ENCODE data around the gene PTPRS.

DNA sequence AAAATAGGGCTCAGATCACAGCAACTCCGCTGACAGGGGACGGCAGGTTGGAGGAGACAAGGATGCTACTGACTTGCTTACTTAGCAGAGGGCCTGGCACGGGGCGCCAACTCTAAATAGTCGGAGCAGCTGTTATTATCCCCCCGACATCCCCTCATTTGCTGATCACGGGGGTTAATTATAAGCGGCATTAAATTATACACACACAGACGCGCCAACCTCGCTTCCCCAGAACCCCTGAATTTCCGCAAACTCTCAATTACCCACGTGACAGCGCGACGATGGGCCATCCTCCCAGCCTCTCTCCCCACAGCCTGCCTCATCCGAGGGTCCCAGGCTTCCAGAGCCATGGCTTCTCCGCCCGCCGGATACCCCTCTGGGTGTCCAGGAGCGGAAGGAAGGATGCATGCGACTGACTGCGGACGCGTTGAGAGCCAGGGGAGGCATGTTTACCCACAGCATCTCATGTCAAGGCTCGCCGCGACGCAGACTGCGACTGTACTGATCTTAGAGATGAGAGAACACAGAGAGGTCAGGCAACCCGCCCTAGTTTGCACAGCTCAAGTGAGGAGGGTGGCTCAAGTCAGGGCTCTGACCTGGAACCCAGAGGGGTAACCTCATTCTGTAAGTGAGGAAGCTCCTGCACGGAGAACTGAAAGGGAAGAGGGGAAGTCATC is 5.7 kb downstream of the PTPRS start:
- TF ChIP-seq, protein P1, sequence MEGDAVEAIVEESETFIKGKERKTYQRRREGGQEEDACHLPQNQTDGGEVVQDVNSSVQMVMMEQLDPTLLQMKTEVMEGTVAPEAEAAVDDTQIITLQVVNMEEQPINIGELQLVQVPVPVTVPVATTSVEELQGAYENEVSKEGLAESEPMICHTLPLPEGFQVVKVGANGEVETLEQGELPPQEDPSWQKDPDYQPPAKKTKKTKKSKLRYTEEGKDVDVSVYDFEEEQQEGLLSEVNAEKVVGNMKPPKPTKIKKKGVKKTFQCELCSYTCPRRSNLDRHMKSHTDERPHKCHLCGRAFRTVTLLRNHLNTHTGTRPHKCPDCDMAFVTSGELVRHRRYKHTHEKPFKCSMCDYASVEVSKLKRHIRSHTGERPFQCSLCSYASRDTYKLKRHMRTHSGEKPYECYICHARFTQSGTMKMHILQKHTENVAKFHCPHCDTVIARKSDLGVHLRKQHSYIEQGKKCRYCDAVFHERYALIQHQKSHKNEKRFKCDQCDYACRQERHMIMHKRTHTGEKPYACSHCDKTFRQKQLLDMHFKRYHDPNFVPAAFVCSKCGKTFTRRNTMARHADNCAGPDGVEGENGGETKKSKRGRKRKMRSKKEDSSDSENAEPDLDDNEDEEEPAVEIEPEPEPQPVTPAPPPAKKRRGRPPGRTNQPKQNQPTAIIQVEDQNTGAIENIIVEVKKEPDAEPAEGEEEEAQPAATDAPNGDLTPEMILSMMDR (IDR thresholded peaks at IDR 0.05; ENCODE audit: insufficient read depth, low read depth, low read length), result no peak
- TF ChIP-seq EZH2 (IDR thresholded peaks at IDR 0.05; ENCODE audit: insufficient read depth, low read length), result no peak
